ENCODE measurements around the gene SEC23B.

DNA sequence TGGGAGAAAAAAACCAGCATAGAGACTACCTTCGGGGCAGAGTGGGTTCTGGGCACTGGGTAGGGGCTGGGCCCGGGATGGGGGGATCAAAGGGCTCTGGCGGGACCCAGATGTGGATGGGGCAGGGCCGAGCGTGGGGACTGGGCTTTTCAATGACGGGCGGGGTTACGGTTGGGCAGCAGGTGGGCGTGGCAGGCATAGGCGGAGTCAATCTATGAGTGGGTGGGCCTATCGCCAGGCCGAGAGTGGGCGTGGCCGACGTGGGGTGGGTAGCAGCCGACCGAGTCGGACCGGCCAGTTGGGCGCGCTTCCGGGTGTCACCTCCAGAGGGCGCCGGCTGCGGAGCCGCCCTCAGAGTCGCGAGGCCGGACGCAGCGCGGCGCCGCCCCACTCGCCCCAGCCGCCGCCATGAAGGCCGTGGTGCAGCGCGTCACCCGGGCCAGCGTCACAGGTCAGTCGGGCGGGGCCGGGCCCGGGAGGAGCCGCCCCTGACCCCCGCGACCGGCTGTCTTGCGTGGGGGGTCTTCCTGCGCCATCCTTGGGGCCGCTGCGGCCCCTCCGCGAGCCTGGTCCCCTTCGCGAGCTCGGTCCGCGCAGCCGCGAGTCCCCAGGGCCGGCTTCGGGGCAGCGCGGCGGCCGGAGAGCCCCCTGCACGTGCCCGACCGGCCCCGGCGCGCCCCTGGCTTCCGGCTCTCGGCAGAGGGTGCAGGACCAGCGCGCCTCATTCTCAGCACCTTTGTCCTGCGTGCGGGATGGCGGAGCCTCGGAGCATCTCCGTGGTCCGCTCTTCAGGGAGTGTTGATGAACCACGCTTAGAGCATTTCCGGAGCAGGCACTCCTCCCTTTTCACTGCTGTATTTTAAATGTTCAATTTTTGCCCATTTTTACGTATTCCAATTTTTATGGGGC is 80.2 kb downstream of the SEC23B start, which contains the start of gene DTD1:
- TF ChIP-seq POLR2AphosphoS5 (IDR thresholded peaks at IDR 0.05; ENCODE audit: low read depth, low read length) = no peak
- TF ChIP-seq, protein P1, sequence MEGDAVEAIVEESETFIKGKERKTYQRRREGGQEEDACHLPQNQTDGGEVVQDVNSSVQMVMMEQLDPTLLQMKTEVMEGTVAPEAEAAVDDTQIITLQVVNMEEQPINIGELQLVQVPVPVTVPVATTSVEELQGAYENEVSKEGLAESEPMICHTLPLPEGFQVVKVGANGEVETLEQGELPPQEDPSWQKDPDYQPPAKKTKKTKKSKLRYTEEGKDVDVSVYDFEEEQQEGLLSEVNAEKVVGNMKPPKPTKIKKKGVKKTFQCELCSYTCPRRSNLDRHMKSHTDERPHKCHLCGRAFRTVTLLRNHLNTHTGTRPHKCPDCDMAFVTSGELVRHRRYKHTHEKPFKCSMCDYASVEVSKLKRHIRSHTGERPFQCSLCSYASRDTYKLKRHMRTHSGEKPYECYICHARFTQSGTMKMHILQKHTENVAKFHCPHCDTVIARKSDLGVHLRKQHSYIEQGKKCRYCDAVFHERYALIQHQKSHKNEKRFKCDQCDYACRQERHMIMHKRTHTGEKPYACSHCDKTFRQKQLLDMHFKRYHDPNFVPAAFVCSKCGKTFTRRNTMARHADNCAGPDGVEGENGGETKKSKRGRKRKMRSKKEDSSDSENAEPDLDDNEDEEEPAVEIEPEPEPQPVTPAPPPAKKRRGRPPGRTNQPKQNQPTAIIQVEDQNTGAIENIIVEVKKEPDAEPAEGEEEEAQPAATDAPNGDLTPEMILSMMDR (IDR thresholded peaks at IDR 0.05) = peak; percentile 84
- TF ChIP-seq SIN3A (IDR thresholded peaks at IDR 0.05; ENCODE audit: borderline replicate concordance, insufficient read depth, low read depth, low read length) = peak; percentile 63; the same call in 1 of the 2 replicates
- TF ChIP-seq, protein P2, sequence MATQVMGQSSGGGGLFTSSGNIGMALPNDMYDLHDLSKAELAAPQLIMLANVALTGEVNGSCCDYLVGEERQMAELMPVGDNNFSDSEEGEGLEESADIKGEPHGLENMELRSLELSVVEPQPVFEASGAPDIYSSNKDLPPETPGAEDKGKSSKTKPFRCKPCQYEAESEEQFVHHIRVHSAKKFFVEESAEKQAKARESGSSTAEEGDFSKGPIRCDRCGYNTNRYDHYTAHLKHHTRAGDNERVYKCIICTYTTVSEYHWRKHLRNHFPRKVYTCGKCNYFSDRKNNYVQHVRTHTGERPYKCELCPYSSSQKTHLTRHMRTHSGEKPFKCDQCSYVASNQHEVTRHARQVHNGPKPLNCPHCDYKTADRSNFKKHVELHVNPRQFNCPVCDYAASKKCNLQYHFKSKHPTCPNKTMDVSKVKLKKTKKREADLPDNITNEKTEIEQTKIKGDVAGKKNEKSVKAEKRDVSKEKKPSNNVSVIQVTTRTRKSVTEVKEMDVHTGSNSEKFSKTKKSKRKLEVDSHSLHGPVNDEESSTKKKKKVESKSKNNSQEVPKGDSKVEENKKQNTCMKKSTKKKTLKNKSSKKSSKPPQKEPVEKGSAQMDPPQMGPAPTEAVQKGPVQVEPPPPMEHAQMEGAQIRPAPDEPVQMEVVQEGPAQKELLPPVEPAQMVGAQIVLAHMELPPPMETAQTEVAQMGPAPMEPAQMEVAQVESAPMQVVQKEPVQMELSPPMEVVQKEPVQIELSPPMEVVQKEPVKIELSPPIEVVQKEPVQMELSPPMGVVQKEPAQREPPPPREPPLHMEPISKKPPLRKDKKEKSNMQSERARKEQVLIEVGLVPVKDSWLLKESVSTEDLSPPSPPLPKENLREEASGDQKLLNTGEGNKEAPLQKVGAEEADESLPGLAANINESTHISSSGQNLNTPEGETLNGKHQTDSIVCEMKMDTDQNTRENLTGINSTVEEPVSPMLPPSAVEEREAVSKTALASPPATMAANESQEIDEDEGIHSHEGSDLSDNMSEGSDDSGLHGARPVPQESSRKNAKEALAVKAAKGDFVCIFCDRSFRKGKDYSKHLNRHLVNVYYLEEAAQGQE (IDR thresholded peaks at IDR 0.05; ENCODE audit: insufficient read depth in 1 of 2, low read depth in 2 of 2, low read length in 1 of 2) = no peak
